ENCODE measurements around the gene VAPA. TPM values are rescaled to one million over a fixed set of nuclear protein-coding genes. Genes with fewer than 3 reads are reported as not detected.

The VAPA gene
- total and polyA plus RNA-seq, 5 donors from 2014 or later, result 163 to 286 (median 262) TPM

DNA sequence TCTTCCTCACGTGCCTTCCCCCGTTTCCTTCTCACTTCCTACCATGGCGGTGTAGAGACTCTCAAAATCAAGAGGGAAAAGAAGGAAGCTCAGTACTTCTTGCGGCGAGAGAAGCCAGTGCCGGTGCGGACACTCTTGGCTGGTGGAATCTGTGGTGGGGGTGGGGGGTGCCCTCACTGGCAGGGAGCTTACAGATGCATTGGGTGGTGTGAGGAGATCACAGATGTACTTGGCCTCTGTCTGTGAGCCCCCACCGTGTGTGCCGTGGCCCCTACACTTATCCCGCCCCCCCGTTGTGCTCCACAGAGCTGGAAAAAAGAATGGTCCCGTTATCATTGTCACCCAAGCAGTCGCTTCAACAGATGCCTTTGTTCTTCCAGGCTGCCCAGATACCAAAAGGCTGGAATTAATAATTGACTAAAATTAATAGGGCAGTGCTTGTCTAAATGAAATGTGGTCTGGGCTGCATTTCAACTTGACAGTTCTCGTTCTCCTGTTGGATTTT is 79.8 kb downstream of the VAPA start:
- Histone ChIP-seq H3K36me3 (ENCODE audit: control insufficient read depth, insufficient read depth, low read length) (no peaks in the 10 kb centered on the region), H3K27ac (ENCODE audit: insufficient read depth, low read length, poor library complexity, severe bottlenecking) (no peak overlapping the region), H3K4me1 (ENCODE audit: control insufficient read depth, insufficient read depth, low read length, poor library complexity, severe bottlenecking) (no peaks in the 10 kb centered on the region), H3K27me3 (ENCODE audit: control insufficient read depth, insufficient read depth, low read length) (no peaks in the 10 kb centered on the region), H3K9me3 (ENCODE audit: control insufficient read depth in 2 of 2, low read length in 2 of 2) (peaks cover 7 to 14% of the 10 kb centered on the region in 2 experiments), H3K4me3 (ENCODE audit: low read depth, low read length) (no peak overlapping the region)
- ATAC-seq (ENCODE audit: low read depth in 2 of 2) (no peak), DNase-seq (no peak)
- Mint-ChIP-seq H3K4me1 (no peaks in the 10 kb centered on the region), H3K9me3 (peaks cover 4 to 21% (median 8%) of the 10 kb centered on the region in 7 donors), H3K36me3 (peaks cover 5% of the 10 kb centered on the region), H3K27me3 (peaks cover 13% of the 10 kb centered on the region), H3K27ac (no peak overlapping the region), H3K4me3 (no peak overlapping the region)

- Histone ChIP-seq H3K27ac (ENCODE audit: insufficient read depth, low read length, poor library complexity, severe bottlenecking) (no peak overlapping the region), H3K27me3 (ENCODE audit: control insufficient read depth, insufficient read depth, low read length) (no peaks in the 10 kb centered on the region), H3K36me3 (ENCODE audit: control insufficient read depth, insufficient read depth, low read length) (no peaks in the 10 kb centered on the region), H3K4me3 (ENCODE audit: low read depth, low read length) (no peak overlapping the region), H3K9me3 (ENCODE audit: control insufficient read depth in 2 of 2, low read length in 2 of 2) (peaks cover 12 to 14% of the 10 kb centered on the region in 2 experiments), H3K4me1 (ENCODE audit: control insufficient read depth, insufficient read depth, low read length, poor library complexity, severe bottlenecking) (no peaks in the 10 kb centered on the region)
- ATAC-seq (ENCODE audit: low read depth in 2 of 2) (no peak), DNase-seq (no peak)
- H3K4me1 Mint-ChIP-seq, result no peaks in the 10 kb centered on the region
- peaks cover 13% of the 10 kb centered on the region for H3K27me3 Mint-ChIP-seq
- peak overlapping the region in 1 of 4 donors; percentile 40 for H3K4me3 Mint-ChIP-seq
- H3K36me3 Mint-ChIP-seq, result peaks cover 5% of the 10 kb centered on the region
- H3K9me3 Mint-ChIP-seq, result peaks cover 4 to 23% (median 8%) of the 10 kb centered on the region in 7 donors
- no peak overlapping the region for H3K27ac Mint-ChIP-seq
Observed at GRCh38 chr18:9994026-9994570, 80.3 kb downstream of the VAPA start.

DNA sequence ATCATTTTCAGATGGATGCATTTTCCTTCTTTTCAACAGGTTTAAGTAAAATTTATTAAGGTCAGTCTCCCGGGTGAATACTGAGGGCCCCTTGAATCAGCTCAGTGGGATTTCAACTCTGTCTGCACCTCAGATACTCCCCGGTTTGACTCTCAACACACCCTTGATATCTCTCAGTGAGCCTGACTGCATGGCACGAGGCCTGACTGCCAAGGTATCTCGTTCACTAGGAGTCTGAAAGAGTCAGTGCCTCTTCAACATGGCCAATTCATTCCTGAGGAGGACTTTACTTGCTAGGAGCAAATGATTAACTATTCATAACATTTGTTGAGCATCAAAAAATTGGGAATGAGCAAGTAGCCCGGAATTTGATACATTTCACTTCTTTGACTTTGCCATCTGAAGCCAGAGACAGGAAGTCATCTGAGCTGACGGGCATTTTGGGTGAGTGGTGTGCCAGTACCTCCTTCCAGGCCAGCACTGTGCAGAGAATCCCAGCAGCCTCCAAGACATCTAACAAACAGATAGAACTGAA is 81.0 kb downstream of the VAPA start:
- Mint-ChIP-seq H3K4me3 (no peak overlapping the region), H3K27me3 (peaks cover 13% of the 10 kb centered on the region), H3K27ac (no peak overlapping the region), H3K9me3 (peaks cover 4 to 29% (median 10%) of the 10 kb centered on the region in 7 donors), H3K36me3 (peaks cover 5% of the 10 kb centered on the region), H3K4me1 (no peaks in the 10 kb centered on the region)
- H3K9me3 ChIP-seq (ENCODE audit: control insufficient read depth in 2 of 2, low read length in 2 of 2), result peaks cover 14 to 16% of the 10 kb centered on the region in 2 experiments
- no peak overlapping the region for H3K4me3 ChIP-seq (ENCODE audit: low read depth, low read length)
- H3K4me1 ChIP-seq (ENCODE audit: control insufficient read depth, insufficient read depth, low read length, poor library complexity, severe bottlenecking), result no peaks in the 10 kb centered on the region
- DNase-seq, result no peak
- no peaks in the 10 kb centered on the region for H3K36me3 ChIP-seq (ENCODE audit: control insufficient read depth, insufficient read depth, low read length)
- no peak overlapping the region for H3K27ac ChIP-seq (ENCODE audit: insufficient read depth, low read length, poor library complexity, severe bottlenecking)
- no peaks in the 10 kb centered on the region for H3K27me3 ChIP-seq (ENCODE audit: control insufficient read depth, insufficient read depth, low read length)
- no peak for ATAC-seq (ENCODE audit: low read depth in 2 of 2)

DNA sequence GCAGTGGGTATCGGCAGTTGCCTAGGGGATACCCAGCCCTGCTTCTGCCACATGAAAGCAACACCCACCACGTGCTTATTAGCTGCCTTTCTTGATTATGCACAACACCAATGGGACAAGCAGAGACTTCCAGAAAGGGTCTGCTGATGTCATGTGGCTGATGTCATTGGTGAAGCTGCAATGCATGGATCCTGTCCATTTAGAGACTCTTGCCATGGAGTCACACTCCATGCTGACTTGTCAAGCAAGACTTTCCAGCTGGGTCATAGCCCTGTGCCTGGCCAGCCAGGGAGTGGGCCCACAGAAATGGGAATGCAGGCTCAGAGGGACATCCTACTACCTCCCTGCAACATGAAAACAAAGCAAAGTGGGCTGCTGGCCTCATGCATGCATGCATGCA is 81.8 kb downstream of the VAPA start:
- ATAC-seq (ENCODE audit: low read depth in 2 of 2) (no peak), DNase-seq (no peak)
- Mint-ChIP-seq H3K27me3 (peaks cover 13% of the 10 kb centered on the region), H3K4me3 (no peak overlapping the region), H3K27ac (no peak overlapping the region), H3K4me1 (no peaks in the 10 kb centered on the region), H3K9me3 (peaks cover 4 to 37% (median 10%) of the 10 kb centered on the region in 7 donors), H3K36me3 (peaks cover 5% of the 10 kb centered on the region)
- no peak overlapping the region for H3K4me3 ChIP-seq (ENCODE audit: low read depth, low read length)
- H3K27ac ChIP-seq (ENCODE audit: insufficient read depth, low read length, poor library complexity, severe bottlenecking), result no peak overlapping the region
- no peaks in the 10 kb centered on the region for H3K4me1 ChIP-seq (ENCODE audit: control insufficient read depth, insufficient read depth, low read length, poor library complexity, severe bottlenecking)
- H3K9me3 ChIP-seq (ENCODE audit: control insufficient read depth in 2 of 2, low read length in 2 of 2), result peaks cover 14 to 16% of the 10 kb centered on the region in 2 experiments
- H3K27me3 ChIP-seq (ENCODE audit: control insufficient read depth, insufficient read depth, low read length), result no peaks in the 10 kb centered on the region
- H3K36me3 ChIP-seq (ENCODE audit: control insufficient read depth, insufficient read depth, low read length), result no peaks in the 10 kb centered on the region

GRCh38 chr18:9996094-9996493 is 82.3 kb downstream of the VAPA start:
- Mint-ChIP-seq H3K4me1 (no peaks in the 10 kb centered on the region), H3K4me3 (no peak overlapping the region), H3K27me3 (peaks cover 13% of the 10 kb centered on the region), H3K36me3 (peaks cover 4% of the 10 kb centered on the region), H3K27ac (no peak overlapping the region), H3K9me3 (peaks cover 4 to 37% (median 10%) of the 10 kb centered on the region in 7 donors)
- ATAC-seq (ENCODE audit: low read depth in 2 of 2) (no peak), DNase-seq (no peak)
- Histone ChIP-seq H3K36me3 (ENCODE audit: control insufficient read depth, insufficient read depth, low read length) (no peaks in the 10 kb centered on the region), H3K27me3 (ENCODE audit: control insufficient read depth, insufficient read depth, low read length) (no peaks in the 10 kb centered on the region), H3K9me3 (ENCODE audit: control insufficient read depth in 2 of 2, low read length in 2 of 2) (peaks cover 14 to 16% of the 10 kb centered on the region in 2 experiments), H3K27ac (ENCODE audit: insufficient read depth, low read length, poor library complexity, severe bottlenecking) (no peak overlapping the region), H3K4me3 (ENCODE audit: low read depth, low read length) (no peak overlapping the region), H3K4me1 (ENCODE audit: control insufficient read depth, insufficient read depth, low read length, poor library complexity, severe bottlenecking) (no peaks in the 10 kb centered on the region)

- H3K4me1 Mint-ChIP-seq, result no peaks in the 10 kb centered on the region
- no peaks in the 10 kb centered on the region for H3K4me1 ChIP-seq (ENCODE audit: control insufficient read depth, insufficient read depth, low read length, poor library complexity, severe bottlenecking)
- H3K27ac ChIP-seq (ENCODE audit: insufficient read depth, low read length, poor library complexity, severe bottlenecking), result no peak overlapping the region
- H3K4me3 Mint-ChIP-seq, result no peak overlapping the region
- DNase-seq (no peak), ATAC-seq (ENCODE audit: low read depth in 2 of 2) (no peak)
- H3K9me3 Mint-ChIP-seq, result peaks cover 4 to 37% (median 10%) of the 10 kb centered on the region in 7 donors
- H3K27me3 Mint-ChIP-seq, result peaks cover 9% of the 10 kb centered on the region
- no peak overlapping the region for H3K27ac Mint-ChIP-seq
- H3K4me3 ChIP-seq (ENCODE audit: low read depth, low read length), result no peak overlapping the region
- H3K9me3 ChIP-seq (ENCODE audit: control insufficient read depth in 2 of 2, low read length in 2 of 2), result peaks cover 14 to 16% of the 10 kb centered on the region in 2 experiments
- H3K27me3 ChIP-seq (ENCODE audit: control insufficient read depth, insufficient read depth, low read length), result no peaks in the 10 kb centered on the region
- H3K36me3 Mint-ChIP-seq, result no peaks in the 10 kb centered on the region
- no peaks in the 10 kb centered on the region for H3K36me3 ChIP-seq (ENCODE audit: control insufficient read depth, insufficient read depth, low read length)
Observed at GRCh38 chr18:9997711-9998110, 83.9 kb downstream of the VAPA start.

GRCh38 chr18:9998330-9998729 is 84.5 kb downstream of the VAPA start:
- Histone ChIP-seq H3K9me3 (ENCODE audit: control insufficient read depth in 2 of 2, low read length in 2 of 2) (peaks cover 14 to 16% of the 10 kb centered on the region in 2 experiments), H3K4me3 (ENCODE audit: low read depth, low read length) (no peak overlapping the region), H3K27ac (ENCODE audit: insufficient read depth, low read length, poor library complexity, severe bottlenecking) (no peak overlapping the region), H3K4me1 (ENCODE audit: control insufficient read depth, insufficient read depth, low read length, poor library complexity, severe bottlenecking) (no peaks in the 10 kb centered on the region), H3K36me3 (ENCODE audit: control insufficient read depth, insufficient read depth, low read length) (no peaks in the 10 kb centered on the region), H3K27me3 (ENCODE audit: control insufficient read depth, insufficient read depth, low read length) (no peaks in the 10 kb centered on the region)
- no peaks in the 10 kb centered on the region for H3K36me3 Mint-ChIP-seq
- no peak for ATAC-seq (ENCODE audit: low read depth in 2 of 2)
- H3K27ac Mint-ChIP-seq, result no peak overlapping the region
- H3K4me1 Mint-ChIP-seq, result no peaks in the 10 kb centered on the region
- no peak for DNase-seq
- peaks cover 4 to 37% (median 12%) of the 10 kb centered on the region in 7 donors for H3K9me3 Mint-ChIP-seq
- H3K27me3 Mint-ChIP-seq, result peaks cover 9% of the 10 kb centered on the region
- no peak overlapping the region for H3K4me3 Mint-ChIP-seq

GRCh38 chr18:10002280-10002679 is 88.5 kb downstream of the VAPA start:
- peaks cover 11 to 16% of the 10 kb centered on the region in 2 experiments for H3K9me3 ChIP-seq (ENCODE audit: control insufficient read depth in 2 of 2, low read length in 2 of 2)

More at GRCh38 chr18:10002280-10002679, 88.5 kb downstream of the VAPA start:
- H3K27ac ChIP-seq (ENCODE audit: insufficient read depth, low read length, poor library complexity, severe bottlenecking), result no peak overlapping the region
- DNase-seq (no peak), ATAC-seq (ENCODE audit: low read depth in 2 of 2) (no peak)
- Mint-ChIP-seq H3K27ac (no peak overlapping the region), H3K27me3 (peaks cover 9% of the 10 kb centered on the region), H3K9me3 (peaks cover 4 to 26% (median 10%) of the 10 kb centered on the region in 7 donors), H3K4me3 (no peak overlapping the region), H3K36me3 (no peaks in the 10 kb centered on the region), H3K4me1 (no peaks in the 10 kb centered on the region)
- no peaks in the 10 kb centered on the region for H3K27me3 ChIP-seq (ENCODE audit: control insufficient read depth, insufficient read depth, low read length)
- H3K36me3 ChIP-seq (ENCODE audit: control insufficient read depth, insufficient read depth, low read length), result no peaks in the 10 kb centered on the region
- no peak overlapping the region for H3K4me3 ChIP-seq (ENCODE audit: low read depth, low read length)
- no peaks in the 10 kb centered on the region for H3K4me1 ChIP-seq (ENCODE audit: control insufficient read depth, insufficient read depth, low read length, poor library complexity, severe bottlenecking)

All from CD4-positive, CD25-positive, alpha-beta regulatory T cell (primary cell).